PC-3 (cell line): ENCODE measurements around the gene ALAD. TPM values are rescaled to one million over a fixed set of nuclear protein-coding genes. Genes with fewer than 3 reads are reported as not detected.

ENCODE experiments used
- ATAC-seq: fragments of 200-7000 bp; cut with Tn5 transposase; 2 replicates; pipeline ENCODE4 v1.9.1; 2020; ENCODE audit warnings: mild to moderate bottlenecking, moderate library complexity
- BruUV-seq: library from RNA; stranded (reverse); fragments of 400-500 nt; replicated peaks from 2 replicates; lab custom pipeline; 2021; lab: Mats Ljungman, UMichigan
- CTCF ChIA-PET: fragments of 300-600 bp; sonication (Branson Sonifier 250); formaldehyde crosslinking; loops from one replicate; lab custom pipeline; 2022; ENCODE audit warnings: antibody characterized with exemption; lab: Charles Lee
- POLR2A ChIA-PET: fragments of 300-600 bp; sonication (Branson Sonifier 250); formaldehyde crosslinking; loops from one replicate; lab custom pipeline; 2022; ENCODE audit warnings: antibody characterized with exemption; ENCODE audit not compliant: unreplicated experiment; lab: Charles Lee
- DNase-seq: peaks from one replicate; pipeline ENCODE4 v3.0.0-alpha.2; 2015
- H2AFZ ChIP-seq: fragments of 300-600 bp; sonication (generic); 2 replicates; pipeline ENCODE4 v1.6.0; 2016; ENCODE audit warnings: antibody characterized with exemption, low read length
- H3F3A ChIP-seq: fragments of 300-600 bp; sonication (generic); one replicate; pipeline ENCODE4 v1.6.0; 2017; ENCODE audit warnings: antibody characterized with exemption, low read length, control low read depth, mild to moderate bottlenecking; ENCODE audit not compliant: unreplicated experiment
- H3K27ac ChIP-seq: fragments of 300-600 bp; sonication (generic); 2 replicates; pipeline ENCODE4 v1.5.1; 2016; ENCODE audit warnings: mild to moderate bottlenecking, low read length
- H3K27me3 ChIP-seq: fragments of 300-600 bp; sonication (generic); 2 replicates; pipeline ENCODE4 v1.6.1; 2016; ENCODE audit warnings: low read length, mixed read lengths
- H3K36me3 ChIP-seq: fragments of 300-600 bp; sonication (generic); 2 replicates; pipeline ENCODE4 v1.6.1; 2016; ENCODE audit warnings: low read depth, mixed run types, low read length, mixed read lengths
- H3K4me1 ChIP-seq: fragments of 300-600 bp; sonication (generic); 2 replicates; pipeline ENCODE4 v1.5.1; 2016; ENCODE audit warnings: low read length; ENCODE audit not compliant: insufficient read depth
- H3K4me2 ChIP-seq: fragments of 300-600 bp; sonication (generic); 2 replicates; pipeline ENCODE4 v1.6.0; 2016; ENCODE audit warnings: low read length
- H3K4me3 ChIP-seq: fragments of 300-600 bp; sonication (generic); 2 replicates; pipeline ENCODE4 v1.5.1; 2016; ENCODE audit warnings: mild to moderate bottlenecking, low read length, mixed read lengths
- H3K79me2 ChIP-seq: fragments of 300-600 bp; sonication (generic); 2 replicates; pipeline ENCODE4 v1.6.1; 2017; ENCODE audit warnings: low read length, mixed read lengths
- H3K9ac ChIP-seq: fragments of 300-600 bp; sonication (generic); 2 replicates; pipeline ENCODE4 v1.6.0; 2016; ENCODE audit warnings: mild to moderate bottlenecking, low read length
- H3K9me2 ChIP-seq: fragments of 300-600 bp; sonication (generic); replicated peaks from 2 replicates; pipeline ENCODE4 v1.6.1; 2016; ENCODE audit warnings: mixed run types, low read length, mixed read lengths
- H3K9me3 ChIP-seq: fragments of 300-600 bp; sonication (generic); 2 replicates; pipeline ENCODE4 v1.6.1; 2016; ENCODE audit warnings: low read length, mixed read lengths
- H4K20me1 ChIP-seq: fragments of 300-600 bp; sonication (generic); 2 replicates; pipeline ENCODE4 v1.6.1; 2016; ENCODE audit warnings: low read length, mixed read lengths
- EZH2 ChIP-seq: fragments of 300-600 bp; sonication (generic); IDR thresholded peaks from one replicate; pipeline ENCODE4 v1.6.1; 2017; ENCODE audit warnings: antibody characterized with exemption, mild to moderate bottlenecking, low read length; ENCODE audit not compliant: unreplicated experiment
- EZH2phosphoT487 ChIP-seq: fragments of 300-600 bp; sonication (generic); IDR thresholded peaks from 2 replicates; pipeline ENCODE4 v1.6.1; 2018; ENCODE audit warnings: mild to moderate bottlenecking, antibody characterized with exemption, low read length, borderline replicate concordance
- intact Hi-C: fragments of 100-400 bp; cut with micrococcal nuclease; formaldehyde crosslinking; loops from 2 replicates; pipeline ENCODE4 v1.9.0; 2023
- total RNA-seq: library from RNA; depleted of rRNA; stranded (reverse); fragments of >200 nt; gene quantifications from 2 replicates; pipeline ENCODE4 v1.2.3, GENCODE V29; 2014
- TF ChIP-seq, protein P1 (sequence below): fragments of 300-600 bp; sonication (generic); conservative IDR thresholded peaks from 2 replicates; pipeline ENCODE4 v1.5.1; 2017; ENCODE audit warnings: antibody characterized with exemption, low read depth, mild to moderate bottlenecking, low read length

Gene ALAD
- total RNA-seq, 1 experiment from 2014 or later = 7.9 TPM

GRCh38 chr9:113376634-113377567, 24.2 kb downstream of the ALAD start, which contains the start of gene HDHD3:
TSS of gene HDHD3 (minus strand) at chr9:113376986. CDS start at chr9:113374354, 2,632 bp downstream.
- peak; percentile 77 for DNase-seq
- Histone ChIP-seq H3K4me3 (peak within 1 kb of the TSS; percentile 88), H2AFZ (peak within 1 kb of the TSS; percentile 97), H3K36me3 (peaks cover 3% of the 10 kb centered on the region; the same call in 1 of the 2 replicates), H3K79me2 (peaks cover 14% of the 10 kb centered on the region), H3K9ac (peak within 1 kb of the TSS; percentile 86), H3K4me2 (peak within 1 kb of the TSS; percentile 98), H3K27me3 (no peaks in the 10 kb centered on the region), H4K20me1 (no peaks in the 10 kb centered on the region), H3F3A (no peaks in the 10 kb centered on the region), H3K27ac (peak within 1 kb of the TSS; percentile 75), H3K4me1 (peaks cover 14% of the 10 kb centered on the region), H3K9me3 (no peaks in the 10 kb centered on the region), H3K9me2 (no peaks in the 10 kb centered on the region)
- POLR2A ChIA-PET = no interaction called here
- peak; percentile 90 for ATAC-seq
- TSS peak; percentile 39 for BruUV-seq
- CTCF ChIA-PET = interaction anchor here (1.0 kb wide), 1 partner anchor 215 kb away, joined by 5 read pairs; no protein-coding TSS in a partner anchor
- intact Hi-C loops = no loop called here
- no peak for TF ChIP-seq EZH2phosphoT487
- no peak for TF ChIP-seq EZH2
- TF ChIP-seq, protein P1, sequence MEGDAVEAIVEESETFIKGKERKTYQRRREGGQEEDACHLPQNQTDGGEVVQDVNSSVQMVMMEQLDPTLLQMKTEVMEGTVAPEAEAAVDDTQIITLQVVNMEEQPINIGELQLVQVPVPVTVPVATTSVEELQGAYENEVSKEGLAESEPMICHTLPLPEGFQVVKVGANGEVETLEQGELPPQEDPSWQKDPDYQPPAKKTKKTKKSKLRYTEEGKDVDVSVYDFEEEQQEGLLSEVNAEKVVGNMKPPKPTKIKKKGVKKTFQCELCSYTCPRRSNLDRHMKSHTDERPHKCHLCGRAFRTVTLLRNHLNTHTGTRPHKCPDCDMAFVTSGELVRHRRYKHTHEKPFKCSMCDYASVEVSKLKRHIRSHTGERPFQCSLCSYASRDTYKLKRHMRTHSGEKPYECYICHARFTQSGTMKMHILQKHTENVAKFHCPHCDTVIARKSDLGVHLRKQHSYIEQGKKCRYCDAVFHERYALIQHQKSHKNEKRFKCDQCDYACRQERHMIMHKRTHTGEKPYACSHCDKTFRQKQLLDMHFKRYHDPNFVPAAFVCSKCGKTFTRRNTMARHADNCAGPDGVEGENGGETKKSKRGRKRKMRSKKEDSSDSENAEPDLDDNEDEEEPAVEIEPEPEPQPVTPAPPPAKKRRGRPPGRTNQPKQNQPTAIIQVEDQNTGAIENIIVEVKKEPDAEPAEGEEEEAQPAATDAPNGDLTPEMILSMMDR = no peak

DNA sequence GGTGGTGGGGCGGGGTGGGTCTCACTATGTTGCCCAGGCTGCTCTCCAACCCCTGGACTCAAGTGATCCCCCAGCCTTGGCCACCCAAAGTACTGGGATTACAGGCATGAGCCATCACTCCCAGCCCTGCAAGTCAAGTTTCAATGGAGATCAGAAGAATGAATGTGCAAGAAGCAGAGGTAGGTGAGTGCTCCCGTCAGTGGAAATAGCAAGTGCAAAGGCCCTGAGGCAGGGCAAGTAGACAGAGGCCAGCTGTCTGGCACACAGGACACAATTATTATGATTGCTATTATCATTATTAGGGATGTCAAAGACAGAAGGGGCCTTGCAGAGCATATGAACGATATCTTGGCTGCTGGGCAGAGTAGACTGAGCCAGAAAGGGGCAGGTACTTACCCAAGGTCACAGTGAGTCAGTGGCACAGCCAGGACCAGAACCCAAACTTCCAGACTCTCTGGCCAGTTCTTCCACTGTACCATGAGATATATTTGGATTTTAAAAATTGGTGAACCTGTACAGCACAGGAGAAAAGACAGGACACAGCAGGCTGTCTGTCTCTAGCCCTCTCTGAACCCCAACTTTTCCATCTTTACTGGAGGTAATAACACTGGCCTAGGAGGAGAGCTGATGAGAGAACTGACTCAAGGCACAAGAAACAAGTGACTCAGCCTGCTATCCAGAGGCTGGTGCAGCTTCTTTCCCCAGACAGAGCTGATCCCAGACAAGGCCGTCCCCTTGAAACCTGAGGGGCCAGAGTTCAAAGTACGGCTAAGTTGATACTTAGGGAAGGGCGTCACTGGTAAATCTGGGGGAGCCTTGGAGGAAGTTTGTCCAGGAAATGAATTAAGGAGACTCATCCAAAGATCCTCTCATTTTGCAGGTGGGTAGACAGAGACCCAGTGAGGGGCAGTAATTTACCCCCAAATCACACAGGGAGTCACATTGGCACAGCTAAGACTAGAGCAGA, 25.7 kb downstream of the ALAD start:
- no peak for ATAC-seq
- intact Hi-C loops = no loop called here
- H3F3A ChIP-seq = no peaks in the 10 kb centered on the region
- H3K27me3 ChIP-seq = no peaks in the 10 kb centered on the region
- peaks cover 14% of the 10 kb centered on the region for H3K79me2 ChIP-seq
- H2AFZ ChIP-seq = no peak overlapping the region
- H3K4me2 ChIP-seq = peak overlapping the region; percentile 98
- H4K20me1 ChIP-seq = no peaks in the 10 kb centered on the region
- POLR2A ChIA-PET = interaction anchor here (0.5 to 0.6 kb wide), 2 partner anchors 26 to 36 kb away, joined by 4 to 14 read pairs; partner anchors contain the start of genes BSPRY and WDR31
- TF ChIP-seq, protein P1 = no peak
- TF ChIP-seq EZH2 (no peak), EZH2phosphoT487 (no peak)
- H3K27ac ChIP-seq = no peak overlapping the region
- CTCF ChIA-PET = interaction anchor here (1.0 kb wide), 1 partner anchor 216 kb away, joined by 5 read pairs; no protein-coding TSS in a partner anchor
- no peaks in the 10 kb centered on the region for H3K9me3 ChIP-seq
- H3K36me3 ChIP-seq = peaks cover 3% of the 10 kb centered on the region; the same call in 1 of the 2 replicates
- peak; percentile 10 for DNase-seq
- BruUV-seq = no TSS peak
- peak overlapping the region; percentile 88 for H3K4me3 ChIP-seq
- H3K4me1 ChIP-seq = peaks cover 6% of the 10 kb centered on the region; the same call in 1 of the 2 replicates
- no peaks in the 10 kb centered on the region for H3K9me2 ChIP-seq
- peak overlapping the region; percentile 86; the same call in 1 of the 2 replicates for H3K9ac ChIP-seq
